Heart right ventricle (tissue), 16 donors: ENCODE results near the gene TKT. TPM values are rescaled to one million over a fixed set of nuclear protein-coding genes. Genes with fewer than 3 reads are reported as not detected.

Experiments used
- ATAC-seq, 8 donors: fragments of 200-7000 bp; cut with Tn5 transposase; one replicate each; pipeline ENCODE4 v1.9.1; 2020; ENCODE audit warnings: mild to moderate bottlenecking in 8 of 8, moderate library complexity in 8 of 8, moderate number of reproducible peaks in 1 of 8
- DNase-seq, 2 donors: peaks; one replicate each; pipeline ENCODE4 v3.0.0-alpha.2; 2020
- H3K27ac ChIP-seq, 10 donors: fragments of 200-600 bp; sonication (generic) in 2 of 10; one replicate each; pipeline versions ENCODE4 v1.5.0 to v1.8.0; 2020 to 2022; ENCODE audit warnings: mild to moderate bottlenecking in 3 of 10
- H3K27me3 ChIP-seq, 7 donors: fragments of 200-600 bp; one replicate each; pipeline ENCODE4 v1.8.0; 2021 to 2022; ENCODE audit warnings: mild to moderate bottlenecking in 2 of 7
- H3K36me3 ChIP-seq, 9 donors: fragments of 200-600 bp; sonication (generic) in 1 of 9; one replicate each; pipeline versions ENCODE4 v1.5.0 to v1.8.0; 2020 to 2022; ENCODE audit warnings: mild to moderate bottlenecking in 2 of 9
- H3K4me1 ChIP-seq, 9 donors: fragments of 200-600 bp; sonication (generic) in 1 of 9; one replicate each; pipeline versions ENCODE4 v1.5.0 to v1.8.0; 2020 to 2022; ENCODE audit warnings: mild to moderate bottlenecking in 4 of 9
- H3K4me3 ChIP-seq, 10 donors: fragments of 200-600 bp; sonication (generic) in 2 of 10; one replicate each; pipeline versions ENCODE4 v1.5.0 to v1.8.0; 2020 to 2022; ENCODE audit warnings: mild to moderate bottlenecking in 7 of 10, moderate library complexity in 2 of 10
- H3K9me3 ChIP-seq, 11 donors: fragments of 200-600 bp in 10 of 11; sonication (generic) in 2 of 11; one replicate each; pipeline versions ENCODE4 v1.5.0 to v1.8.0; 2013 to 2022; ENCODE audit warnings: mild to moderate bottlenecking in 2 of 11, control low read depth in 1 of 11, moderate library complexity in 1 of 11
- CTCF ChIP-seq, 9 donors: fragments of 200-600 bp; sonication (generic) in 2 of 9; IDR thresholded peaks; one replicate each; pipeline versions ENCODE4 v1.5.0 to v1.8.0; 2021 to 2022; ENCODE audit warnings: antibody characterized with exemption in 9 of 9, mild to moderate bottlenecking in 5 of 9, moderate library complexity in 1 of 9
- WGBS, 2 donors: extraction: QIAGEN DNeasy Blood & Tissue Kit; methylation state at CpG; one replicate each; pipeline ENCODE4 v1.1.7; 2013; ENCODE audit warnings: inconsistent platforms in 1 of 2; 5-methylcytosine and 5-hydroxymethylcytosine counted together
- intact Hi-C, 10 donors: fragments of 100-400 bp; cut with DNase I; formaldehyde crosslinking; loops; one replicate each; pipeline versions ENCODE4 v1.11.1 to v1.14.2; 2022
- polyA plus RNA-seq, 2 donors: library from polyadenylated mRNA; stranded (reverse); fragments of 200-250 nt; gene quantifications; one replicate each; pipeline ENCODE4 v1.2.3, GENCODE V29; 2013
- total RNA-seq, 10 donors: library from RNA; stranded (reverse); fragmentation: NEBNext Ultra II Directional in 3 of 10; extraction: Animal tissue kit (Norgen Biotek cat#: 25700) in 3 of 10; gene quantifications; one replicate each; pipeline versions ENCODE4 v1.2.1 to v1.2.4, GENCODE V29; 2021 to 2023
- donor health status: Arrhythmogenic right ventricular cardiomyopathy.
- donor health status: ischemic (EF 13 %, LVEDD 7.1; RV severe dilation, severe dysfunction).
- donor health status: healthy with polysubstance abuse.
- donor health status: DM: no; HTN: yes; CAD: no.
- donor health status: DM: no; HTN: no; CAD: no.
- donor health status: ischemic (EF 25% LVEDD 6.9; RV normal size, moderate dysfunction).
- donor health status: ischemic (EF 25% LVEDD 5.7; RV mildly dilated, moderate dysfunction).
- donor health status: healthy.
- donor health status: DM: yes; HTN: yes; CAD: no.
- donor health status: Ischemic cardiomyopathy.
- donor health status: ischemic (EF 35%, LVEDD 5.7; RV mildly dilated, moderate dysfunction).
- donor health status: nonischemic (EF 11% LVEDD 7.7; RV severe dilation, severe dysfunction).
- donor health status: DM: yes; HTN: yes; CAD: no.
- donor health status: PGD.
- donor health status: ischemic (EF 29% LVEDD 5.4; RV normal size, mild dysfunction).
- donor health status: nonischemic (EF 23%, LVEDD 6.1; RV moderate dilation, normal function).

TKT gene
- total and polyA plus RNA-seq, 12 donors, result 16.5 to 91.4 (median 31.2) TPM

DNA sequence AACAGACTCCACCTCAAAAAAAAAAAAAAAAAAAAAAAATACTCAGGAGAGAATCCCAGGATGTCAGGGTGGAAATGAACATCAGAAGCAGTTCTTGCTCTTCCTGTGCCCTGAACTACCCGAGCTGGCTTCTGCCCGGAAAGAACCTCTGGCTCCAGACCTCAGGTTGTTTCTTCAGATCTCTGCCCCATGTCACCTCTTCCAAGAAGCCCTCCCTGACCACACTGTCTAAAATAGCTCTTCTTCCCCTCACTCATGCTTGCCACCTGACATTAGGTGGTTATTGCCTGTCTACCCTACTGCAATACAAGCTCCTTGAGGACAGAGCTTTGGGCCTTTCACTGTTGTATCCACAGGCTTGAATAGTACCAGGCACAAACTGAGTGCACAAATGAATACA lies 8.2 kb downstream of the TKT start:
- DNase-seq (no peak), ATAC-seq (no peak)
- Histone ChIP-seq H3K4me1 (peaks cover 11 to 94% (median 59%) of the 10 kb centered on the region in 9 donors), H3K27ac (peak overlapping the region in 1 of 10 donors; percentile 92), H3K27me3 (no peaks in the 10 kb centered on the region), H3K36me3 (peaks cover 0 to 7% (median 0%) of the 10 kb centered on the region in 9 donors), H3K4me3 (no peak overlapping the region), H3K9me3 (peaks cover 0 to 10% (median 0%) of the 10 kb centered on the region in 11 donors)
- TF ChIP-seq CTCF (IDR thresholded peaks at IDR 0.05), result no peak
- intact Hi-C loops, result no loop called here
- 70 to 73% methylated on average over 2 of the region's 2 CpGs for WGBS, 2 donors

- no peaks in the 10 kb centered on the region for H3K27me3 ChIP-seq
- H3K36me3 ChIP-seq, result peaks cover 0 to 37% (median 15%) of the 10 kb centered on the region in 9 donors
- TF ChIP-seq CTCF (IDR thresholded peaks at IDR 0.05), result no peak
- DNase-seq (no peak), ATAC-seq (peak in 4 of 8 donors; percentile 16 to 41 (median 30))
- WGBS, 2 donors, result 48 to 70% methylated on average over 8 of the region's 8 CpGs
- peaks cover 6 to 94% (median 44%) of the 10 kb centered on the region in 9 donors for H3K4me1 ChIP-seq
- H3K4me3 ChIP-seq, result no peak overlapping the region
- intact Hi-C loops, result no loop called here
- peaks cover 0 to 10% (median 0%) of the 10 kb centered on the region in 11 donors for H3K9me3 ChIP-seq
- peak overlapping the region in 5 of 10 donors; percentile 28 to 73 (median 65) for H3K27ac ChIP-seq
Observed at GRCh38 chr3:53244271-53244670, 11.6 kb downstream of the TKT start.

- H3K27ac ChIP-seq, result peak overlapping the region in 6 of 10 donors; percentile 28 to 73 (median 68)
- no peak for TF ChIP-seq CTCF (IDR thresholded peaks at IDR 0.05)
- peaks cover 6 to 94% (median 44%) of the 10 kb centered on the region in 9 donors for H3K4me1 ChIP-seq
Observed at GRCh38 chr3:53243785-53244184, 12.0 kb downstream of the TKT start.

GRCh38 chr3:53243165-53243564 lies 12.7 kb downstream of the TKT start:
- no peak for DNase-seq
- 70 to 71% methylated on average over 14 of the region's 14 CpGs for WGBS, 2 donors

More at GRCh38 chr3:53243785-53244184, 12.0 kb downstream of the TKT start:
- intact Hi-C loops, result no loop called here
- Histone ChIP-seq H3K36me3 (peaks cover 0 to 42% (median 19%) of the 10 kb centered on the region in 9 donors), H3K4me3 (no peak overlapping the region), H3K27me3 (no peaks in the 10 kb centered on the region), H3K9me3 (peaks cover 0 to 10% (median 0%) of the 10 kb centered on the region in 11 donors)
- WGBS, 2 donors, result 70 to 82% methylated on average over 8 of the region's 8 CpGs
- ATAC-seq (peak in 1 of 8 donors; percentile 9), DNase-seq (no peak)

More at GRCh38 chr3:53243165-53243564, 12.7 kb downstream of the TKT start:
- peak in 7 of 8 donors; percentile 20 to 54 (median 30) for ATAC-seq
- Histone ChIP-seq H3K27me3 (no peaks in the 10 kb centered on the region), H3K36me3 (peaks cover 0 to 48% (median 21%) of the 10 kb centered on the region in 9 donors), H3K4me1 (peaks cover 6 to 94% (median 42%) of the 10 kb centered on the region in 9 donors), H3K4me3 (no peak overlapping the region), H3K9me3 (peaks cover 0 to 10% (median 0%) of the 10 kb centered on the region in 11 donors), H3K27ac (peak overlapping the region in 7 of 10 donors; percentile 45 to 73 (median 65))
- intact Hi-C loops, result no loop called here
- no peak for TF ChIP-seq CTCF (IDR thresholded peaks at IDR 0.05)
